HG03342 (cell line): ENCODE results near the gene CYFIP2.
A peak's percentile ranks its signal among the peaks of the same experiment; 100 is the strongest.

Experiments
- ATAC-seq: cut with Tn5 transposase; IDR thresholded peaks from one replicate; pipeline ENCODE4 v1.9.1; 2021; ENCODE audit warnings: mild to moderate bottlenecking, moderate library complexity; ENCODE audit not compliant: unreplicated experiment

The CYFIP2 gene

GRCh38 chr5:157312492-157312891, 46.6 kb downstream of the CYFIP2 start:
- ATAC-seq, result peak; percentile 87

- no peak for ATAC-seq
Observed at GRCh38 chr5:157322581-157322980, 56.7 kb downstream of the CYFIP2 start.

GRCh38 chr5:157323107-157323706, 57.3 kb downstream of the CYFIP2 start:
- ATAC-seq, result no peak

GRCh38 chr5:157324237-157324636, 58.3 kb downstream of the CYFIP2 start:
- ATAC-seq, result no peak

GRCh38 chr5:157326440-157327005, 60.6 kb downstream of the CYFIP2 start:
- no peak for ATAC-seq

- ATAC-seq, result no peak
Observed at GRCh38 chr5:157327771-157328170, 61.8 kb downstream of the CYFIP2 start.

- peak; percentile 98 for ATAC-seq
Observed at GRCh38 chr5:157328277-157328912, 62.5 kb downstream of the CYFIP2 start.

GRCh38 chr5:157331807-157332206, 65.9 kb downstream of the CYFIP2 start:
- ATAC-seq, result no peak

- ATAC-seq, result no peak
Observed at GRCh38 chr5:157335534-157336422, 69.9 kb downstream of the CYFIP2 start.

- no peak for ATAC-seq
Observed at GRCh38 chr5:157336423-157336744, 70.5 kb downstream of the CYFIP2 start.

- no peak for ATAC-seq
Observed at GRCh38 chr5:157339409-157339808, 73.5 kb downstream of the CYFIP2 start.

- no peak for ATAC-seq
Observed at GRCh38 chr5:157342822-157343402, 77.0 kb downstream of the CYFIP2 start.

GRCh38 chr5:157343842-157344790, 78.2 kb downstream of the CYFIP2 start:
- no peak for ATAC-seq

- no peak for ATAC-seq
Observed at GRCh38 chr5:157345067-157345466, 79.1 kb downstream of the CYFIP2 start.

- no peak for ATAC-seq
Observed at GRCh38 chr5:157345485-157345884, 79.6 kb downstream of the CYFIP2 start.

GRCh38 chr5:157347301-157348048, 81.6 kb downstream of the CYFIP2 start:
- ATAC-seq, result no peak

GRCh38 chr5:157348049-157348400, 82.1 kb downstream of the CYFIP2 start:
- no peak for ATAC-seq

- peak; percentile 46 for ATAC-seq
Observed at GRCh38 chr5:157350939-157351801, 85.2 kb downstream of the CYFIP2 start.

GRCh38 chr5:157351802-157352092, 85.8 kb downstream of the CYFIP2 start:
- ATAC-seq, result no peak
